AG09309 (cell line): Measurements from ENCODE around the gene MAP3K2.
A peak's percentile ranks its signal among the peaks of the same experiment; 100 is the strongest.

ENCODE experiments used
- DNase-seq: peaks from one replicate; pipeline ENCODE4 v3.0.0-alpha.2; 2010; ENCODE audit warnings: low read depth
- H3K4me3 ChIP-seq: 2 replicates; pipeline ENCODE4 v1.5.1; 2011; ENCODE audit warnings: mild to moderate bottlenecking, low read depth, low read length, moderate library complexity; ENCODE audit not compliant: control insufficient read depth
- TF ChIP-seq, protein P1 (sequence below): IDR thresholded peaks from 2 replicates; pipeline ENCODE4 v1.5.1; 2011; ENCODE audit warnings: mild to moderate bottlenecking, low read depth, low read length, inconsistent platforms; ENCODE audit not compliant: insufficient read depth, control insufficient read depth; ENCODE audit errors: missing control alignments

The MAP3K2 gene, protein sequence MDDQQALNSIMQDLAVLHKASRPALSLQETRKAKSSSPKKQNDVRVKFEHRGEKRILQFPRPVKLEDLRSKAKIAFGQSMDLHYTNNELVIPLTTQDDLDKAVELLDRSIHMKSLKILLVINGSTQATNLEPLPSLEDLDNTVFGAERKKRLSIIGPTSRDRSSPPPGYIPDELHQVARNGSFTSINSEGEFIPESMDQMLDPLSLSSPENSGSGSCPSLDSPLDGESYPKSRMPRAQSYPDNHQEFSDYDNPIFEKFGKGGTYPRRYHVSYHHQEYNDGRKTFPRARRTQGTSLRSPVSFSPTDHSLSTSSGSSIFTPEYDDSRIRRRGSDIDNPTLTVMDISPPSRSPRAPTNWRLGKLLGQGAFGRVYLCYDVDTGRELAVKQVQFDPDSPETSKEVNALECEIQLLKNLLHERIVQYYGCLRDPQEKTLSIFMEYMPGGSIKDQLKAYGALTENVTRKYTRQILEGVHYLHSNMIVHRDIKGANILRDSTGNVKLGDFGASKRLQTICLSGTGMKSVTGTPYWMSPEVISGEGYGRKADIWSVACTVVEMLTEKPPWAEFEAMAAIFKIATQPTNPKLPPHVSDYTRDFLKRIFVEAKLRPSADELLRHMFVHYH

DNA sequence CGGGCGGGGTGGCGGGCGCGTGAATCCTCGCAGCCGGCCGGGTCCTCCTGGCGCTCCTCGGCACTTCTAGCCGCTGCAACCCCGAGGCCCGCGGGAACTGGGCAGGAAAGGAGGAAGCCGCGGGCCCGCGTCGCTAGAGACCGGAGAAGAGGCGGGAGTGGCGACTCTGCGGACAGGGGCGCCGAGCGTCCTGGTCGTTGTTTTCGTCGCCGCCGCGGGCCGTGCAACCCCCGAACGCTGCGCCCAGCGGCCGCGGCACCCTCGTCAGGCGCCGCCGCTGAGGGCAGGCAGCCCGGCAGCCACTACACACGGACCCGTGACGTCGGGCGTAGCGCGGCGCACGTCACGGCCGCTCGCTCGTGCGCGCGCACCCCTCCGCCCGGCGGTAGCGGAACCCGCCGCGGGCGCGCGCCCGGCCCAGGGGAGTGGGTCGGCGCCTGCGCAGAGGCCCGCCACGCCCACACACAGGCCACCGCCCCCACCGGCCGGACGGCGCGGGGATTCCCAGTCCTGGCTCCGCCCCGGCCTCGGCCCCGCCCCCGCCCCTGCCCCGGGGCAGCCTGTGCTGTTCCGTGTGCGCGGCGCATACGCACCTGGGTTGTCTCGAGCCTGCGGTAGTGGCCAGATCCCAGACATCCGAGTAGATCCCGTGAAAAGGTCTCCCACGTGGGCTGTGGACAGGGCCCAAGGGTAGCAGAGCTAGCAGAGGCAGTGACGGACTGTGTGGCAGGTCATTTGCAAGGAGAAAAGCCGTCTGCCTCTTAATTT is at the start of gene MAP3K2:
TSS of gene MAP3K2 (minus strand) at position 321 of the 768 bp plus-strand sequence. CDS start 44,846 bp downstream, outside the sequence.
- TF ChIP-seq, protein P1, sequence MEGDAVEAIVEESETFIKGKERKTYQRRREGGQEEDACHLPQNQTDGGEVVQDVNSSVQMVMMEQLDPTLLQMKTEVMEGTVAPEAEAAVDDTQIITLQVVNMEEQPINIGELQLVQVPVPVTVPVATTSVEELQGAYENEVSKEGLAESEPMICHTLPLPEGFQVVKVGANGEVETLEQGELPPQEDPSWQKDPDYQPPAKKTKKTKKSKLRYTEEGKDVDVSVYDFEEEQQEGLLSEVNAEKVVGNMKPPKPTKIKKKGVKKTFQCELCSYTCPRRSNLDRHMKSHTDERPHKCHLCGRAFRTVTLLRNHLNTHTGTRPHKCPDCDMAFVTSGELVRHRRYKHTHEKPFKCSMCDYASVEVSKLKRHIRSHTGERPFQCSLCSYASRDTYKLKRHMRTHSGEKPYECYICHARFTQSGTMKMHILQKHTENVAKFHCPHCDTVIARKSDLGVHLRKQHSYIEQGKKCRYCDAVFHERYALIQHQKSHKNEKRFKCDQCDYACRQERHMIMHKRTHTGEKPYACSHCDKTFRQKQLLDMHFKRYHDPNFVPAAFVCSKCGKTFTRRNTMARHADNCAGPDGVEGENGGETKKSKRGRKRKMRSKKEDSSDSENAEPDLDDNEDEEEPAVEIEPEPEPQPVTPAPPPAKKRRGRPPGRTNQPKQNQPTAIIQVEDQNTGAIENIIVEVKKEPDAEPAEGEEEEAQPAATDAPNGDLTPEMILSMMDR: no peak
- DNase-seq: peak; percentile 52
- peak within 1 kb of the TSS; percentile 80 for H3K4me3 ChIP-seq

DNA sequence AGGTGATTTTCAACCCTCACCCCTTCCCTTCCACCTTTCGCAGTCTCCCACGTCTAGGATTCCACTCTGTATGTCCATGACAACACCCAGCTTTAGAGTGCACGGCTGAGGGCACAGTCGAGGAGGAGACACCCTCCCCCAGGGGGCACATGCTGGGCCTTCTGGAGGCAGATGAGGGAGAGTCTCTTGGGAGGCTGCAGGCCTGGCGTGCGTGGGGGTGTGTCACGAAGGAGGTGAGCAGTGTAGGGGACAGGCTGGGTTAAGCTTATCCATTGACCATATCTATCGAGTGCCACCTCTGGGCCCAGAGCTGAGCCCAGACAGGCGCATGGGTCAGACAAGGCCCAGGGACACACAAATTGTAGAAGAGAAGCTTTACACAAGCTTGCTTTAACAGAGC is 49.3 kb upstream of the MAP3K2 start:
- TF ChIP-seq, protein P1: no peak
- no peak overlapping the region for H3K4me3 ChIP-seq
- no peak for DNase-seq

DNA sequence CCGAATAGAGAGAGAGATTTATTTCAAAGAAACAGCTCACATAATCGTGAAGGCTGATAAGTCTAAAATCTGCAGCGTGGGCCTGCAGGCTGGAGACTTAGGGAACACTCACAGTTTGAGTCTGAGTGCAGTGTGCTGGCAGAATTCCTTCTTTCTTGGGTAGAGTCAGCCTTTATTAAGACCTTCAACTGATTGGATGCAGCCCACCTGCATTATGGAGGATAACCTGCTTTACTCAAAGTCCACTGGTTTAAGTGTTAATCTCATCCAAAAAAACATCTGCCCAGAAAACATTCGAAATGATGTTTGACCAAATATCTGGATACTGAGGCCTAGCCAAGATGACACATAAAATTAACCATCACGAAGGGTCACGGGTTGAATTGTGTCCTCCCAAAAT is 46.7 kb upstream of the MAP3K2 start:
- no peak for DNase-seq
- TF ChIP-seq, protein P1: no peak
- H3K4me3 ChIP-seq: no peak overlapping the region

DNA sequence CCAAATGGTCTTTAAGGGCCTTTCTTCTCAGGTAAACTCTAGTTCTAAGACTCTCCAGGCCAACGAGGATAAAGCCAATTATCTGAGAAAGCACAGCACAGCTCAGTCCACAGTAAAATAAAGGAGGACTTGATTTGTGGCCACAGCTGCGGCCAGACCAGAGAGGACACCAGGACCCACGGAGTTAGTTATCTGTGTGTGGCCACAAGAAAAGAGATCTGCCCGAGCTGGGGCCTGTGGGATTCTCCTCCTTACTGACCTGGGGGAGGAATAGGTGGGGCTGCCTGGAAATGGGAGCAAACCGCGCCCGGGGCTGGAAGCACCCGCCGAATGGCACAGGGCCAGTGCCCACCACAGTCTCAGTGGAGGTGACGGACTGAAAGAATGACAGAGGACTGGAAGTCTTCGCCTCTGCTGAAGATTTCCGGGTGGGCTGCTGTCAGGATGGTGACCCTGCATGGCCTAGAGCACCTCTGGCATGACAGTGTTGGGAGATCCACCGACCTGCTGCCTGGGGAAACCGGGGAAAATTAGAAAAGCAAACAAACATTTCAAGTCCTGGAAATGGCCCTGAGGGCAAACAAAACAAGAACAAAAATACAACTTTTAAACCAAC is 43.7 kb upstream of the MAP3K2 start:
- DNase-seq: no peak

DNA sequence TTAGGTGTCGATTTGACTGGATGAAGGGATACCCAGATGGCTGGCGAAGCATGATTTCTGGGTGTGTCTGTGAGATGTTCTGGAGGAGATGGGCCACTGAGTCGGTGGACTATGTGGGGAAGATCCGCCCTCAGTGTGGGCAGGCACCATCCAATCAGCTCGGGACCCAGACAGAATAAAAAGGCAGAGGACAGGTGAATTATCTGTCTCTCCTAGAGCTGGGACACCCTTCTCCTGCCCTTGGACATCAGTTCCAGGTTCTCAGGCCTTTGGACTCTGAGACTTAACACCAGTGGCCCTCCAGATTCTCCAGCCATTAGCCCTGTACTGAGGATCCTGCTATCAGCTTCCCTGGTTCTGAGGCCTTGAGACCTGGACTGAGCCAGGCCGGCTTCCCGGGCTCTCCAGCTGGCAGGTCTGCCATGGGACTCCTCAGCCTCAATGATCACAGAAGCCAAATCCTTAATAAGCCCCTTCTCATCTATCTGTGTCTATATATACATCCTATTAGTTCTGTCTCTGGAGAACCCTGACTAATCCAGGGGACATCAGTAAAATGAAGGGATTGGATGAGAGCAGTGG is 42.2 kb upstream of the MAP3K2 start:
- TF ChIP-seq, protein P1: no peak
- DNase-seq: no peak

More for the DNA sequence above, 43.7 kb upstream of the MAP3K2 start:
- no peak overlapping the region for H3K4me3 ChIP-seq
- TF ChIP-seq, protein P1: no peak

DNA sequence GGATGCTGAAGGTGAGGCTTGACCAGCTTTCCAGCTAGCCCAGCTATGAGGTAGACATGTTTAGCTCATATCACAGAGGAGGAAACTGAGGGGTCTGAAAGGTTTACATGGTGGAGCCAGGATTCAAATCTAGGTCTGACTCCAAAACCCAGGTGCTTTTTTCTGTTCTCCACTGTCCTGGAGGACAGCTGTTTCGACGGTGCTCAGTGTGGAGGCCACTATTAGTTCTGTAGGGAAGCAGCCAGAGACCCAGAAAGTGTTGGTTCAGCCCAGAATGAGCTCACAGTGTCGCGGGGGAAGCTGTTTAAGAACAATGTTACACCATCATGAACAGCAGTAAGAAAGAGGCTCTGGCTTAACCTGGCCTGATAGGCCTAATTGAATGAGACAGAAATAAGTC is 41.5 kb upstream of the MAP3K2 start:
- TF ChIP-seq, protein P1: no peak
- H3K4me3 ChIP-seq: no peak overlapping the region
- no peak for DNase-seq

More for the DNA sequence above, 42.2 kb upstream of the MAP3K2 start:
- no peak overlapping the region for H3K4me3 ChIP-seq
